ENCODE results near the gene PLEKHH2. TPM values are rescaled to one million over a fixed set of nuclear protein-coding genes. Genes with fewer than 3 reads are reported as not detected.
"Not testable (repeated sequence)": the region's sequence is repeated elsewhere in the genome, so short reads cannot be mapped to it uniquely, and the experiment has no call there.

The PLEKHH2 gene
- total and polyA plus RNA-seq, 2 experiments from 2014 or later = 3.3 to 5.1 TPM

DNA sequence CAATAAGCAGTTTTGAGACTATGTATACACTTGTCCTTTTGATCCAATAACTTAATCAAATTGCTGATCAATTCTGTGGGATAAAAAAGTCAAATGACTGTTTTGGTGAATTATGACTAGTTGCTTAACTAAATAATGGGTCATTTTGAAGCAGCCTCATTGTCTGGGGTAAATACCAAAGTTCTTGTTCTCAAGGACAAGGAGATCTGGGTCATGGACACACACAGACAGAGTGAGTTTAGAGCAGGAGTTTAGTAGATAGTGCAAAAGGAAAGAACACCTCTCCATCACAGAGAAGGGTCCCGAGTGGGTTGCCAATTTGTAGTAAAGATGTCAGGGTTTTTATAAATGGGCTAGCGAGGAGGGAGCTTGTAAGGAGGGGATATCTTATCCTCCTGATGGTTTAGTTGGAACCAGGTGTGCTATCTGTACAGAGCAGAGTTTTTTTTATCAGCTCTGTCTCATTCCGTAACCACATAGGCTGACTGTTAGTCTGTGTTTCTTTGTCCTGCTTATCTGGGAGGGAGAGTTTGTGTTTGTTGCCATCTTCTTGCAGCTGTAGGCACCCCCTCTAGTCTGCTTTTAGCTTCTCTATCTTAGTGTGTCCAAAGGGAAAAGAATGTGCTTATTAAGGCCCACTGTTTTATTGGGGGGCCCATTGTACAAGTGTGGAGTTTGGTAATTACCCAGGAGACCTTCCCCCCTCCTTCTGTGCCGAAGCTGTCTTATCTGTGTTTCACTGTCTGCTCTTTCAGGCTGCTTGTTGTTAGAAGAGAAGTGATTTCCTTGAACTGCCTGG, 87.9 kb downstream of the PLEKHH2 start:
- DNase-seq (ENCODE audit: low spot score) = peak; percentile 12
- Histone ChIP-seq H3K9me2 (replicated peaks; ENCODE audit: insufficient read depth) (no peaks in the 10 kb centered on the region), H3K4me2 (peak overlapping the region; percentile 70), H3K9me3 (ENCODE audit: low read depth) (no peaks in the 10 kb centered on the region), H4K20me1 (ENCODE audit: insufficient read depth, poor library complexity, severe bottlenecking) (no peaks in the 10 kb centered on the region), H3K36me3 (replicated peaks; ENCODE audit: insufficient read depth, low read depth) (no peaks in the 10 kb centered on the region), H3K27ac (peak overlapping the region; percentile 55), H3K79me2 (no peaks in the 10 kb centered on the region), H3K27me3 (no peaks in the 10 kb centered on the region), H3K4me1 (ENCODE audit: insufficient read depth) (peaks cover 10% of the 10 kb centered on the region), H3K4me3 (no peak overlapping the region), H2AFZ (peak overlapping the region; percentile 39)
- TF ChIP-seq, protein P1, sequence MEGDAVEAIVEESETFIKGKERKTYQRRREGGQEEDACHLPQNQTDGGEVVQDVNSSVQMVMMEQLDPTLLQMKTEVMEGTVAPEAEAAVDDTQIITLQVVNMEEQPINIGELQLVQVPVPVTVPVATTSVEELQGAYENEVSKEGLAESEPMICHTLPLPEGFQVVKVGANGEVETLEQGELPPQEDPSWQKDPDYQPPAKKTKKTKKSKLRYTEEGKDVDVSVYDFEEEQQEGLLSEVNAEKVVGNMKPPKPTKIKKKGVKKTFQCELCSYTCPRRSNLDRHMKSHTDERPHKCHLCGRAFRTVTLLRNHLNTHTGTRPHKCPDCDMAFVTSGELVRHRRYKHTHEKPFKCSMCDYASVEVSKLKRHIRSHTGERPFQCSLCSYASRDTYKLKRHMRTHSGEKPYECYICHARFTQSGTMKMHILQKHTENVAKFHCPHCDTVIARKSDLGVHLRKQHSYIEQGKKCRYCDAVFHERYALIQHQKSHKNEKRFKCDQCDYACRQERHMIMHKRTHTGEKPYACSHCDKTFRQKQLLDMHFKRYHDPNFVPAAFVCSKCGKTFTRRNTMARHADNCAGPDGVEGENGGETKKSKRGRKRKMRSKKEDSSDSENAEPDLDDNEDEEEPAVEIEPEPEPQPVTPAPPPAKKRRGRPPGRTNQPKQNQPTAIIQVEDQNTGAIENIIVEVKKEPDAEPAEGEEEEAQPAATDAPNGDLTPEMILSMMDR (IDR thresholded peaks at IDR 0.05; ENCODE audit: poor library complexity) = no peak
- no peak for TF ChIP-seq EZH2 (IDR thresholded peaks at IDR 0.05; ENCODE audit: borderline replicate concordance)
- WGBS (ENCODE audit: low lambda C conversion rate, missing lambda C conversion rate) = 29% methylated on average over 4 of the region's 4 CpGs

GRCh38 chr2:43725711-43726246, 88.7 kb downstream of the PLEKHH2 start:
- no peaks in the 10 kb centered on the region for H3K27me3 ChIP-seq
- H3K4me2 ChIP-seq = peak overlapping the region; percentile 70

DNA sequence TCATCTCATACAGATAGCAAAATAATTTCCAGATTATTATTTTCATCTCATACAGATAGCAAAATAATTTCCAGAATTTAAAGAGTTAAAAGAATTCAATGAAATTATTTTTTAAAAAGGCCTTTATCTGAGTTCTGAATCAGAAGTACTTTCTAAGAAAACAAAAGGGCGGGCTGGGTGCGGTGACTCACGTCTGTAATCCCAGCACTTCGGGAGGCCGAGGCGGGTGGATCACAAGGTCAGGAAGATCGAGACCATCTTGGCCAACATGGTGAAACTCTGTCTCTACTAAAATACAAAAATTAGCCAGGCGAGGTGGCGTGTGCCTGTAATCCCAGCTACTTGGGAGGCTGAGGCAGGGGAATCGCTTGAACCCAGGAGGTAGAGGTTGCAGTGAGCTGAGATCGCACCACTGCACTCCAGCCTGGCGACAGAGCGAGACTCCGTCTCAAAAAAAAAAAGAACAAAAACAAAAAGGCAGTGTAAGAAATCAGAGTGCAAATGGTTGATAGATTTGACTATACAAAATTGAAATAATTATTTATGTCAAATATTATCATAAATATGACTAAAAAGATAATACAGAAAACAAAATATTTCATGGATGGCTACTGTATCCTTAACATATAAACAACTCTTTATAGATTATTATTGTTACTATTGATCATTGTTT, 90.0 kb downstream of the PLEKHH2 start:
- H3K4me1 ChIP-seq (ENCODE audit: insufficient read depth) = peaks cover 10% of the 10 kb centered on the region
- H2AFZ ChIP-seq; H3K4me3 ChIP-seq; H3K9me3 ChIP-seq (ENCODE audit: low read depth); DNase-seq (ENCODE audit: low spot score); H4K20me1 ChIP-seq (ENCODE audit: insufficient read depth, poor library complexity, severe bottlenecking); H3K27ac ChIP-seq; H3K4me2 ChIP-seq; H3K27me3 ChIP-seq; H3K36me3 ChIP-seq (replicated peaks; ENCODE audit: insufficient read depth, low read depth); H3K9me2 ChIP-seq (replicated peaks; ENCODE audit: insufficient read depth); H3K79me2 ChIP-seq: not testable (repeated sequence)
- 72% methylated on average over 14 of the region's 14 CpGs for WGBS (ENCODE audit: low lambda C conversion rate, missing lambda C conversion rate)

More at GRCh38 chr2:43725711-43726246, 88.7 kb downstream of the PLEKHH2 start:
- Histone ChIP-seq H3K9me3 (ENCODE audit: low read depth) (no peaks in the 10 kb centered on the region), H3K9me2 (replicated peaks; ENCODE audit: insufficient read depth) (no peaks in the 10 kb centered on the region), H3K4me3 (no peak overlapping the region), H2AFZ (no peak overlapping the region), H3K36me3 (replicated peaks; ENCODE audit: insufficient read depth, low read depth) (no peaks in the 10 kb centered on the region), H3K27ac (peak overlapping the region; percentile 55), H3K79me2 (no peaks in the 10 kb centered on the region), H4K20me1 (ENCODE audit: insufficient read depth, poor library complexity, severe bottlenecking) (no peaks in the 10 kb centered on the region), H3K4me1 (ENCODE audit: insufficient read depth) (peaks cover 10% of the 10 kb centered on the region)
- DNase-seq (ENCODE audit: low spot score) = no peak
- 79% methylated on average over 3 of the region's 3 CpGs for WGBS (ENCODE audit: low lambda C conversion rate, missing lambda C conversion rate)
- TF ChIP-seq EZH2phosphoT487 (IDR thresholded peaks at IDR 0.05; ENCODE audit: low read depth, severe bottlenecking, unreplicated experiment) (no peak), EZH2 (IDR thresholded peaks at IDR 0.05; ENCODE audit: borderline replicate concordance) (no peak)
- TF ChIP-seq, protein P1 (IDR thresholded peaks at IDR 0.05; ENCODE audit: poor library complexity) = no peak

GRCh38 chr2:43727634-43728014, 90.6 kb downstream of the PLEKHH2 start:
- Histone ChIP-seq H4K20me1 (ENCODE audit: insufficient read depth, poor library complexity, severe bottlenecking) (no peaks in the 10 kb centered on the region), H3K79me2 (no peaks in the 10 kb centered on the region), H3K27me3 (no peaks in the 10 kb centered on the region), H2AFZ (no peak overlapping the region), H3K4me2 (no peak overlapping the region), H3K9me2 (replicated peaks; ENCODE audit: insufficient read depth) (no peaks in the 10 kb centered on the region), H3K9me3 (ENCODE audit: low read depth) (no peaks in the 10 kb centered on the region), H3K36me3 (replicated peaks; ENCODE audit: insufficient read depth, low read depth) (no peaks in the 10 kb centered on the region), H3K4me1 (ENCODE audit: insufficient read depth) (peaks cover 10% of the 10 kb centered on the region), H3K27ac (no peak overlapping the region), H3K4me3 (no peak overlapping the region)
- TF ChIP-seq EZH2 (IDR thresholded peaks at IDR 0.05; ENCODE audit: borderline replicate concordance) (no peak), EZH2phosphoT487 (IDR thresholded peaks at IDR 0.05; ENCODE audit: low read depth, severe bottlenecking, unreplicated experiment) (no peak)
- TF ChIP-seq, protein P1 (IDR thresholded peaks at IDR 0.05; ENCODE audit: poor library complexity) = no peak
- DNase-seq (ENCODE audit: low spot score) = no peak
- WGBS (ENCODE audit: low lambda C conversion rate, missing lambda C conversion rate) = 96% methylated on average over 2 of the region's 2 CpGs

All from hepatocyte (in vitro differentiated cells).